Measurements from ENCODE around the gene SLC39A3.

- TF ChIP-seq EP300 (IDR thresholded peaks at IDR 0.05), result no peak
- peak in 3 of 4 donors; percentile 55 to 67 (median 64) for TF ChIP-seq POLR2AphosphoS5 (IDR thresholded peaks at IDR 0.05)
- peak in 1 of 4 experiments; percentile 39 for TF ChIP-seq CTCF (IDR thresholded peaks at IDR 0.05)
- TF ChIP-seq POLR2A (IDR thresholded peaks at IDR 0.05), result no peak
These were observed at the start of gene SLC39A3 for GRCh38 chr19:2739602-2740313.

Data from sigmoid colon (tissue), 4 donors.